Gastroesophageal sphincter (tissue), 3 donors: ENCODE results near the gene MARK2.

Source experiments
- CTCF ChIP-seq, 4 experiments: fragments of 200-600 bp in 2 of 4; fragments of 450-650 bp in 2 of 4; sonication (generic) in 1 of 4; IDR thresholded peaks; one replicate each; pipeline ENCODE4 v1.5.1; 2017 to 2019; ENCODE audit warnings: antibody characterized with exemption in 4 of 4, mild to moderate bottlenecking in 2 of 4, moderate library complexity in 2 of 4
- EP300 ChIP-seq: sonication (generic); formaldehyde crosslinking; IDR thresholded peaks from one replicate; pipeline ENCODE4 v1.6.1; 2017; ENCODE audit warnings: antibody characterized with exemption, mild to moderate bottlenecking
- POLR2A ChIP-seq, 2 donors: fragments of 450-650 bp; IDR thresholded peaks; one replicate each; pipeline ENCODE4 v1.6.1; 2017; ENCODE audit warnings: antibody characterized with exemption in 2 of 2, mild to moderate bottlenecking in 2 of 2, moderate library complexity in 1 of 2
- POLR2AphosphoS5 ChIP-seq: sonication (generic); formaldehyde crosslinking; IDR thresholded peaks from one replicate; pipeline ENCODE4 v1.6.1; 2017; ENCODE audit warnings: antibody characterized with exemption

DNA sequence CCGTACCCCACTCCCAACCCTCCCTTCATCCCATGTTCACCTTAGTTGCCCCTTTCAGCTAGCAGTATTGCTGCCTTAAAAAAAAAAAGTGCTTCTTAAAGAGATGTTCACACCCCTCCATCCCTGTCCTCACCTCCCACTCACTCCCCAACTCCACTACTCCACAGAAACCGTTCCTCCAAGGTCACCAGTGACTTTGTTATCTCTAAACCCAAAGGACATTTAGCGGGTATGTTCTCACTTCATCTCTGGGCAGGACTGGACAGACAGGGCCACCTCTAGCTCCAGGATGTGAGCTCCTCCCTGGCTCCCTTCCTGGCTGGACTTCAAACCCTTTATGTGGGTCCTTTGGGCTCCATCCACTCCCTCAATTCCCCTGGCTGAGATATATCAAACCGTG, 84.4 kb downstream of the MARK2 start:
- TF ChIP-seq CTCF (IDR thresholded peaks at IDR 0.05) (no peak), POLR2A (IDR thresholded peaks at IDR 0.05) (no peak), POLR2AphosphoS5 (no peak), EP300 (no peak)
